HepG2 (cell line): ENCODE data around the gene CEP19. TPM values are rescaled to one million over a fixed set of nuclear protein-coding genes. Genes with fewer than 3 reads are reported as not detected.
A peak's percentile ranks its signal among the peaks of the same experiment; 100 is the strongest.

Experiments used
- AFF4 ChIP-seq: sonication (generic); formaldehyde crosslinking; IDR thresholded peaks from 2 replicates; pipeline ENCODE4 v1.4.0; 2020; ENCODE audit warnings: missing genetic modification reagents
- AHDC1 ChIP-seq: sonication (generic); formaldehyde crosslinking; IDR thresholded peaks from 2 replicates; pipeline ENCODE4 v1.5.1; 2020; ENCODE audit warnings: mild to moderate bottlenecking, missing genetic modification reagents, borderline replicate concordance
- ATF4 ChIP-seq, 2 experiments: fragments of 450-650 bp in 1 of 2; sonication (generic) in 1 of 2; formaldehyde crosslinking; IDR thresholded peaks; 2 replicates each; pipeline versions ENCODE4 v1.5.0 to v1.8.0; 2020 to 2022; ENCODE audit warnings: mild to moderate bottlenecking in 1 of 2, missing genetic modification reagents in 1 of 2
- FLYWCH1 ChIP-seq: sonication (generic); formaldehyde crosslinking; IDR thresholded peaks from 2 replicates; pipeline ENCODE4 v1.8.1; 2023; ENCODE audit warnings: mild to moderate bottlenecking, missing genetic modification reagents
- FOXJ3 ChIP-seq: sonication (generic); formaldehyde crosslinking; IDR thresholded peaks from 2 replicates; pipeline ENCODE4 v1.4.0; 2020; ENCODE audit warnings: missing genetic modification reagents, mild to moderate bottlenecking, borderline replicate concordance
- FOXM1 ChIP-seq: sonication (generic); formaldehyde crosslinking; IDR thresholded peaks from 2 replicates; pipeline ENCODE4 v1.5.0; 2020; ENCODE audit warnings: missing genetic modification reagents
- ISX ChIP-seq: sonication (generic); formaldehyde crosslinking; conservative IDR thresholded peaks from 2 replicates; pipeline ENCODE4 v1.5.0; 2020; ENCODE audit warnings: missing genetic modification reagents
- PBX3 ChIP-seq: sonication (generic); formaldehyde crosslinking; IDR thresholded peaks from 2 replicates; pipeline ENCODE4 v1.8.1; 2023; ENCODE audit warnings: missing genetic modification reagents, inconsistent platforms, borderline replicate concordance
- ZNF484 ChIP-seq: sonication (generic); formaldehyde crosslinking; IDR thresholded peaks from 2 replicates; pipeline ENCODE4 v1.5.1; 2020; ENCODE audit warnings: mild to moderate bottlenecking, low read depth, missing genetic modification reagents, borderline replicate concordance
- ZSCAN5A ChIP-seq: sonication (generic); formaldehyde crosslinking; IDR thresholded peaks from 2 replicates; pipeline ENCODE4 v1.8.0; 2022; ENCODE audit warnings: mild to moderate bottlenecking, missing genetic modification reagents, borderline replicate concordance
- polyA plus RNA-seq, 8 experiments: library from polyadenylated mRNA; depleted of rRNA in 3 of 8; stranded (reverse) in 7 of 8; unstranded in 1 of 8; fragments of >200 nt; fragmentation: Illumina TruSeq in 4 of 8; extraction: Trizol in 4 of 8; gene quantifications; 2 replicates each; pipeline versions ENCODE4 v1.2.1 to v1.2.3, GENCODE V29; 2011 to 2016; ENCODE audit warnings: low read depth in 4 of 8, missing spikeins in 1 of 8, mixed read lengths in 1 of 8; ENCODE audit not compliant: insufficient read depth in 1 of 8
- total RNA-seq, 5 experiments: library from RNA; depleted of rRNA; stranded (reverse); fragments of >200 nt; fragmentation: Illumina TruSeq; extraction: Trizol; gene quantifications; 2 replicates each; pipeline ENCODE4 v1.2.3, GENCODE V29; 2016; ENCODE audit warnings: low read depth in 1 of 5
- TF ChIP-seq, protein P1 (sequence below): sonication (generic); formaldehyde crosslinking; IDR thresholded peaks from 2 replicates; pipeline ENCODE4 v1.4.0; 2020; ENCODE audit warnings: missing genetic modification reagents

CEP19 gene
- total and polyA plus RNA-seq, 2 of the 13 experiments (the other 11 are each of a cell fraction or from before 2014, with no cell fraction given) = 0.48 to 1.2 TPM

DNA sequence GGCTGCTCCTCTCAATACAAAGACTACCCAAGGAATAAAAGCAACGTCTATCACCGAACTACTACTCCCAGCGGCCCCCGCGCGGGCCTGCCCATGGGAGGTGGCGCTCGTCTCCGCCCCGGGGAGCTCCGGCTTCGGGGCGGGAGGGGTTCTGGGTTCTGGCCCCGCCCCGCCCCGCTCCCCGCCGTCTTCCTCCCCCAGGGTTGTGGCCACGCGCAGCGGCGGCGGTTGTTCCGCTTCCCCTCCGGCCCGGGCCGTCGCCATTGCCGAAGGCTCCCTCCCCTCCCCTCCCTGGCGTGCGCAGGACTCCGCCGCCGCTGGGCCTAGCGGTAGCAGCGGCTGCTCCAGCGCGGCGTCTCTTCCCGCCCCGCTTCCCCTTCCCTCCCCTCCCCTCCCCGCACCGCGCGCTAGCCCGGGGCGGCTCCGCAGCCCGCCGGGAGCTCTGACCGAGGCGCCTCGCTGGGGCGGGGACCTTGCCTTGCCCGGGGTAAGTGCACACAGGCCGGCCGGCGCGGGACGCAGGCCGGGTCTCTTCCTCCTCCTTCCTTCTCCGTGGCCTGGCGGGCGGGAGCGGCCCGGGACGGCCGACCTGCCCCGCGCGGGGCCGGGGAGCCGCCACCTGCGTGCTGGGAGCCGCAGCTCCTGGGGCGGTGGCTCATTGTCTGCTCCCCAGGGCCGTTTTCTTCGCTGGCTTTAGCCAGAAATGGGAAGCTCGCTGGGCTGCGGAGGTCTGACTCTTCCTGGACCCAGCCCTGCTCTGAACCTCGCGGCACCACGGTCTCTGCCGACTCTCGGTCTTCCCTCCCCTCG, 27.8 kb upstream of the CEP19 start, which contains the start of gene PAK2 (continued):
- TF ChIP-seq AHDC1 (CRISPR knock-in tag) = no peak
- peak in 1 of 2 experiments; percentile 55; a peak in 2 of 4 replicates for TF ChIP-seq ATF4 (CRISPR knock-in tag; IDR thresholded peaks at IDR 0.05)
- TF ChIP-seq ZNF484 = no peak
- no peak for TF ChIP-seq FOXM1 (CRISPR knock-in tag)
- no peak for TF ChIP-seq FLYWCH1 (CRISPR knock-in tag)
- 0 out of 2 replicates have a peak, but pooled peaks have one; percentile 56 for TF ChIP-seq ISX (CRISPR knock-in tag)
- TF ChIP-seq FOXJ3 (CRISPR knock-in tag) = no peak
- TF ChIP-seq, protein P1, sequence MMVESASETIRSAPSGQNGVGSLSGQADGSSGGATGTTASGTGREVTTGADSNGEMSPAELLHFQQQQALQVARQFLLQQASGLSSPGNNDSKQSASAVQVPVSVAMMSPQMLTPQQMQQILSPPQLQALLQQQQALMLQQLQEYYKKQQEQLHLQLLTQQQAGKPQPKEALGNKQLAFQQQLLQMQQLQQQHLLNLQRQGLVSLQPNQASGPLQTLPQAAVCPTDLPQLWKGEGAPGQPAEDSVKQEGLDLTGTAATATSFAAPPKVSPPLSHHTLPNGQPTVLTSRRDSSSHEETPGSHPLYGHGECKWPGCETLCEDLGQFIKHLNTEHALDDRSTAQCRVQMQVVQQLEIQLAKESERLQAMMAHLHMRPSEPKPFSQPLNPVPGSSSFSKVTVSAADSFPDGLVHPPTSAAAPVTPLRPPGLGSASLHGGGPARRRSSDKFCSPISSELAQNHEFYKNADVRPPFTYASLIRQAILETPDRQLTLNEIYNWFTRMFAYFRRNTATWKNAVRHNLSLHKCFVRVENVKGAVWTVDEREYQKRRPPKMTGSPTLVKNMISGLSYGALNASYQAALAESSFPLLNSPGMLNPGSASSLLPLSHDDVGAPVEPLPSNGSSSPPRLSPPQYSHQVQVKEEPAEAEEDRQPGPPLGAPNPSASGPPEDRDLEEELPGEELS (CRISPR knock-in tag) = peak; percentile 50
- no peak for TF ChIP-seq AFF4 (CRISPR knock-in tag)
- TF ChIP-seq ZSCAN5A (CRISPR knock-in tag) = no peak
- TF ChIP-seq PBX3 (CRISPR knock-in tag) = 0 out of 2 replicates have a peak, but pooled peaks have one; percentile 55
